Fibroblast of skin of back (primary cell): ENCODE data around the gene KRT38. TPM values are rescaled to one million over a fixed set of nuclear protein-coding genes. Genes with fewer than 3 reads are reported as not detected.

Source experiments
- DNase-seq: peaks from one replicate; pipeline ENCODE4 v3.0.0-alpha.2; 2013
- polyA plus RNA-seq, 2 experiments: library from polyadenylated mRNA; unstranded; fragments of 120-200 nt; gene quantifications; one replicate each; pipeline ENCODE4 v1.2.1, GENCODE V29; 2013; ENCODE audit not compliant: insufficient read length in 2 of 2

The KRT38 gene
- not detected for polyA plus RNA-seq (2013, experiment 1 of 2; ENCODE audit: insufficient read length)
- not detected for polyA plus RNA-seq (2013, experiment 2 of 2; ENCODE audit: insufficient read length)

DNA sequence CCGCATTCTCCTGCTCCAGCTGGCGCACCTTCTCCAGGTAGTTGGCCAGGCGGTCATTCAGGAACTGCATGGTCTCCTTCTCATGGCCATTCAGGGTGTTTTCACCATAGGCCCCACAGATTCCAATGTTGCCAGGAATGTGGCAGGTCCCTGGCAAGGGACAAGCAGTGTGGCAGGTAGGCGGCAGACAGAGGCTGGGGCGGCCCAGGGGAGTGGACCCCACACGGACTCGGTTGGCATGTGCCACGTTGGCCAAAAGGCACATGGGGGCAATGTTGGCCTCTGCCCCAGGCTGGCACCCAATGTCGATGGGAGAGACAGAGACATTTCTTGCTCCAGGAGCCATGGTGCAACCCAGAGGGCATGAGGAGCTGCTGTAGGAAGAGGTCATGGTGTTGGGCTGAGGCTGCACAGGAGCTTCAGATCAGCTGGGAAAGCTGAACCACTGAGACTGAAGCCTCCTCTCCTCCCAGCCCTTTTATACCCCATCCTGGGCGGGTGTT lies at the start of gene KRT38:
Gene KRT38, minus strand, starts transcription at position 453 of the 503 bp plus-strand sequence. Its CDS starts 62 bp downstream, at position 391.
- no peak for DNase-seq

DNA sequence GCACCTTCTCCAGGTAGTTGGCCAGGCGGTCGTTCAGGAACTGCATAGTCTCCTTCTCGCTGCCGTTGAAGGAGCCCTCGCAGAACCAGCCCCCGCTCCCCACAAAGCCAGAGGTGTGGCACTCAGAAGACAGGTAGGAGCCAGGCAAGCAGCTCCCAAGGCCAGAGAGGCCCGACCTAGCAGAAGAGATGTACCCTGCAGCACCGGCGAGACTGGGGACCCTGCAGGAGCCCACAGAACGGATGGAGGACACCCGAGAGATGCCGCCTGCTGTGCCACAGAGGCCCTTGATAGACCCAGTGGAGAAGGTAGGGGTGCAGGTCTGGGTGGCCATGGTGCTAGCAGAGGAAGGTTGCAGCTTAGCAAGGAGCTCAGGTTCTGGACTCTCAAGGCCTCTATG lies 48.7 kb upstream of the KRT38 start, which contains the start of gene KRT36:
Gene KRT36, minus strand, starts transcription at position 380 of the 400 bp plus-strand sequence. Its CDS starts 46 bp downstream, at position 334.
- no peak for DNase-seq

DNA sequence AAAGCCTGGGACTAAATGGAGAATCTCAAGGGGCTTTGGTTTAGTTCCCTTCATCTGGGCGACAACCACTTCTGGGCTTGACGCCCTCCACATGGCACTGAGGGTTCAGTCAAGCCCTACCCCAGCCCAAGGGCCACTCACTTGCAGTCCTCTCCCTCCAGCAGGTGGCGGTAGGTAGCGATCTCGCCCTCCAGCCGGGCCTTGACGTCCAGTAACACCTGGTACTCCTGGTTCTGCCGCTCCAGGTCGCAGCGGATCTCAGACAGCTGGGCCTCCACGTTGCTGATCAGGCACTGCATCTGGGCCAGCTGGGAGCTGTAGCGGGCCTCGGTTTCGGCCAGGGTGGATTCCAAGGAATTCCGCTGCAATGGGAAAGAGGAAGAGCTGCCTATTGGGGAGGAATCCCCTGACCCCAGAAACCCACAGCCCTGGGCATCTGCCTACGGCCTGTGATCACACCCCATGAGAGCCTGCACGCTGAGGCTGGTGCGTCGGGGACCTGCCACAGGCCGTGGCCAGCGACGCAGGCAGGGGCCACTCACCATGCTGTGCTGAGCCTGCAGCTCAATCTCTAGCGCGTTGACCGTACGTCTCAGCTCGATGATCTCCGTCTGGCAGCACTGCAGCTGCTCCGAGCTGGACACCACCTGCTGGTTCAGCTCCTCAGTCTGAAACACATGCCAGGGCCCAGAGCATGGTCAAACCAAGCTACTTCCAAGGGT lies 46.2 kb upstream of the KRT38 start:
- no peak for DNase-seq

DNA sequence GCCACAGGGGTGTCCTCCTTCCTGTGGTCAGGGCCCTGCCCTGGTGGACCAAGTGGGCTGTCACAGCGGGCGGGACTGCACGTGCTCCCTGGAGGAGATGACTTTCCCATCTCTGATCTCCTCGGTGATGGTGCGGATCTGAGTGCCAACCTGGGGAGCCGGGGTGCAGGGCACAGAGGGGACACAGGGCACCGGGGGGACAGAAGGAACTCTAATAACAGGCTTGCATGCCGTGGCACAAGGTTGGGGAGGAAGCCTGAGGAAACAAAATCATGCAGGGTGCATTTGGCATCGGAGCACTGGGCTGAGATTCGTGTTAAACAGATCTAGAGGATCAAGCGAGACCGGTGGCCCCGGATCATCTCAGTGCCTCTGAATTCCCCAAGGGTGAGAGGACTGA lies 45.5 kb upstream of the KRT38 start:
- no peak for DNase-seq

DNA sequence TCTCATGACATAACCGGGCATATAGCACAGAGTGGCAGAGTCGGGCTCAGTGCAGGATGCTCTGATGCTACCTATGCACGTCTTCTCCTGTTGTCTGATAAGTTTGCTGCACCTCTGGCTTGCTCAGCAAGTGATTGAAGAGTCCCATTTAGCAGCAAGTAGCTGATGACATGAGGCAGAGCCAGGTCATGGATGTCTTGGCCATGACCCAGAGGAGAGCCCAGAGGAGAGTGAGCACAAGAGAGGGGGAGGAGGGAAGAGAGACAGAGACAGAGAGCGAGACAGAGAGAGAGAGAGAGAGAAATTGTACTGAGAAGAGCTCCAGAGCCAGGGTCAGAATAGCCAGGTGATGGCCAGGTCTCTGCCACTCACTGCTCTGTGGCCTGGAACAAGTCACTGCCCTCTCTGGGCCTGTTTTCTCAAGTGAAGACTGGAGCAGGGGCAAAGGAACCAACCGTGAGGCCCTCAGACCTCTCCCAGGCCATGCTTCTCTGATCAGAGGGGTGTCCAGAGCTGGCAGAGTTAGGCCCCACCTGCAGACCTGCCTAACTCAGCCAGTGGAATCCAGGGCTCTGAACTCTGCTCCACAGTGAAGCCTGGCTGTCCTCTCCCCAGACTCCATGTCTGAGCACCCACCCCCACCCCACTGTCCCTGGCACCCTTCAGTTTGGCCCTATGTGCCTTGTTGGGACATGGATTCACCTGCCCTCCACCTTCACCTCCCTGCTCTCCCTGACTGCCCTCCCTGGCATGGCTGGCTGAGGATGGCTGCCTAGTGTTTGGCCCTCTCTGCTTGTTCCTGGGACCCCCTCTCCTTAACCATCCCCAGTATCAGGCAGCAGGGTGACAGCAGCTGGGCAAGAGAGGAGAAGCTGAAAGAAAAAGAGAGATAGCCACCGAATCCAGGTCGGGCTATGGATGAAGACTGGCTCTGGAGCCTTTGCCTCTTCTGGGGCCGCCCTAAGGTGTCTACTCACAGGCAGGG lies 44.4 kb upstream of the KRT38 start:
- no peak for DNase-seq

DNA sequence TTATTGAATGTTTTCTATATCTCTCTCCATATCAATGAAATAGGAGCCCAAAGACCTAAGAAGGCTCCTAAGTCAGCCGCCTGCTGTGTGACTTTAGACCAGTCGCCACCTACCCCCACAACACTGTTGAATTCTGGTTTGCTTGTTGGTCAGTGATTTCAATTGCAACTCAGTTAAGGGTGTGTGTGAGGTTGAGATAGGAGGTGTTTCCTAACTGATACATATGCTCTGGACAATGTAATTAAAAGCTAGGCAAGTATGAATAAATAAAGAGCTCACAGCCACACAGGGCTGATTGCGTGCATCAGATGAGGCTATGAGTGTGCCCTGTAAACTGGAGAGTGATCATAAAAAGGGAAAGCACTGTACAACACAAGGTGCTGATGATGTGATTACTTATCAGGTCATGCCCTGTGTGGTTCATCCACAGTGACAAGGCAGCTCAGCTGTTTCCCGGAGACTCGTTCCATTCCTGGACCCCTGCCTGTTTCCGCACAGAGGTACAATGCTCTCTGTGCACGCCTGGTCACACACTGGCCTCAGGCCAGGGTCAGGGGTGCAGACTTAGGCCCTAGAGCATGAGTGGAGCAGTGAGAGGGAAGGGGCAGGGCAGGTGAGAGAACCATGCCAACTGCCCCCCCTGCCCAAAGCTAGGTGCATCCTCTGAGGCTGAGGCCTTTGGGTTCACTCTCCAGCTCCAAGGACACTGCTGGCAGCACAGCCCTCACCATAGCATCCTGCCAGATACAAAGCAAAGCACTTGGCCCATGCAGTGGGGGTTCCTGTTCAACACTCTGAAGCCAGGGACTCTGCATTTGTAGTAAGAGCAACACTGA lies 43.4 kb upstream of the KRT38 start:
- no peak for DNase-seq

DNA sequence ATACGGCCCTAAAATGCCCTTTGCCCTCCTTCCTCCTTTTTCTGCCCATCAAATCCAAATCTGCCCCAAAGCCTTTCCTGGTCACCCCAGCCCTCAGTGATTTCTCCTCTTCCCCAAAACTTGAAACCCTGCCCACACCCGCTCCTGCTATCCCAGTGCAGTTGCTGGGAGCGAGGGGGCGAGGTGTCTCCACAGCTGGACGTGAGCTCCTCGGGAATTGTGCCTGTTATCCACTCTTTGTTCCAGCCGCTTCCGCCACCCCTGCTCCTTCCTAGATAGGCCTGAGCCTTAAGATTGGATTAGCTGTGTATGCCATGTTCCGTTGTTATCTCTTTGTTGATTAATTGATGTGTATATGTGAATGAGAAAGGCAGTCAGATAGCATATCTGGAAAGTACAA lies 42.7 kb upstream of the KRT38 start:
- no peak for DNase-seq

DNA sequence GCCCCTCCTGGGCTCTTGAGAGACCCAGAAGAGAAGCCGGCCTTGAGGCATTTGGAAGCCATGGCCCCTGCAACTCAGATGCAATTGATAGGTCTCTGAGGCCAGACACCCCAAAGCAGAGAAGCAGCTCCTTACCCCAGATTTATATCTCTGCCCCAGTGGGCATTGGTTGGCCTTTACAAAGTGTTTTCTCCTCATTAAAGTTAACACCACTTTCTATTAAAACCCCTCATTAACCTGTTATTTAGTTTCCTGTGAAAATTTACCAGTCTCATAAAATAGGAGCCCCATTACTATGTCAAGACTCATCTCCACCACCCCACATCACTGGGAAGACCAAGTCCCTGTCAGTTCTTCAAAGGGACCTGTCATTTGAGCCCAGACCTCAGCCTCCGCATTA lies 40.3 kb upstream of the KRT38 start, which contains the start of gene KRT35:
Gene KRT35, minus strand, starts transcription at position 116 of the 400 bp plus-strand sequence. Its CDS starts 54 bp downstream, at position 62.
- DNase-seq, result no peak

DNA sequence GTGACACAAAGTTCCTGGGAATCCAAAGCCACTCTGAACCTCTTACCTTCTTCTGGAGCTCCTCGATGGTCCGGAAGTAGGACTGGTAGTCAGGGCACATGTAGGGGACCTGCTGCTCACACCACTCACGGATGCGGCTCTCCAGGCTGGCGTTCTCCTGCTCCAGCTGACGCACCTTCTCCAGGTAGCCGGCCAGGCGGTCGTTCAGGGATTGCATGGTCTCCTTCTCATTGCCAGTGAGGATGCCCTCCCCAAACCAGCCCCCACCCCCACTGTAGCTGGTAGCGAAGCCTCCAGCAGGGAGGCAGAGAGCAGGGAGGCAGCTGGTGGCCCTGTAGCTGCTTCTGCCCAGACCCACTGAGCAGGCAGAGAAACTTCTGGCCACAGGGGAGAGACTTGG lies 39.8 kb upstream of the KRT38 start:
- DNase-seq, result no peak

DNA sequence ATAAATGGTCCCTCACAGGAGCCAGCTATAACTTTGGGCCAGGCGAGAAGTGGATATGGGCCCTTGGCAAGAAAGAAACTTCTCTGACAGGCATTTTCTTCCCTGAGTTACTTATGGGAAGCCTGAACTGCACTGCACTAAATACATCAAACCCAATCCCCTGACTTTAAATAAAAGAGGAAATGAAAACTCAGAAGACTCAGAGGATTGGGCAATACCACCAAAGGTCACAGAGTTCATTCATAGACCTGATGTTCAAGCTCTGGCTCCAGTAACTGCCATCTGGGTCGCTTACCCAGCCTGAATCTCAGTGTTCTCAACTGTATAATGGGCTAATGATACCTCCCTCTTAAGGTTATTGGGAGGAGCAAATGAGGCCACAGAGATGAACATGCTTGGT lies 39.4 kb upstream of the KRT38 start:
- DNase-seq, result no peak

DNA sequence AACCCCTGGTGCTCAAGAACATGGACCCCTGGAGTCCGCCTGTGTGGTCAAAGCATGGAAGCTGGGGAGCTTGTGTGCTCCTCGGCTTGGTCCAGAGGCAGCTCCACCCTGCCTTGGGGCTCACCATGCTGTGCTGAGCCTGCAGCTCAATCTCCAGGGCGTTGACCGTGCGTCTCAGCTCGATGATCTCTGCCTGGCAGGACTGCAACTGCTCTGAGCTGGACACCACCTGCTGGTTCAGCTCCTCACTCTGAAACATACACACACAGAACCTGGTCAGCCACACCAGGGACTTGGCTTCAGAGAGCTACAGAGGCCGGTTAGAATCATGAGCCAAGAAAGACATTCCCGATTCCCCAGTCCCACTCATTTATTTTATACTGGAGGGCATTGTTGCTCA lies 37.5 kb upstream of the KRT38 start:
- no peak for DNase-seq

DNA sequence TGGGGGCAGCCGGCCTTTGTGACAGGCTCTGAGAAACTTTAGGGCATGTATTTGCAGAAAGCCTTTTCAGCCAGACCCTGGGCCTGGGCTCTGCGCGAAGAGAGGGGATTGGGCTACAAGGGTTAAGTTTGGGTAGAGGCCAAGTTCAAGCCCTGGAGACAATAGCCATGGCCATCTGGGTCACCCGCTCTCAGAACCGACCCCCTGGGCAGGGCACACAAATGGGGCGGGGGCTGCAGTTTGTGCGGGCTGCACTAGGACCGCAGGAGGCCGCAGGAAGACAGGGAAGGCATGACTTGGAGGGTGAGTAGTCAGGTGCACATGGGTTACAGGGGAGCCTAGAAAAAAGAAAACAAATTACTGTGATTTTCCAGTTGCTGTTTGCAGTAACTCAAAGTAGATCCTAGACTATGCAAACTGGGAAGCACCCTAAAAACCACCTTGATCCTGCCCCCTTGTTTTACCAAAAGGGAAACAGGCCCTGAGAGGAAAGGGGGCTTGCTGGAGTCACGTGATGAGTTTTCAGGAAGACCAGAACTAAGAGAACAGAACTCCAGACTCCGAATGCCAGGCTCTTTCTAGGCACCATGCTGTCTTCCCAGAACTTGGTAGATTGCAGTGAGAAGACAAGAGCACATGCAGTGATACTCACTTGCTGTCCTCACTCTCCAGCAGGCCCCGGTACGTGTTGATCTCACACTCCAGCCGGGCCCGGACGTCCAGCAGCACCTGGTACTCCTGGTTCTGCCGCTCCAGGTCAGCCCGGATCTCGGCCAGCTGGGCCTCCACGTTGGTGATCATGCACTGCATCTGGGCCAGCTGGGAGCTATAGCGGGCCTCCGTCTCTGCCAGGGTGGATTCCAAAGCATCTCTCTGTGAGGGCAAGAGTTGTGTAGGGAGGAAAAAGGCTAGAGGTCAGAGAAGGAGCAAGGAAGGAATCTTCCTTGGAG lies 36.4 kb upstream of the KRT38 start:
- no peak for DNase-seq

DNA sequence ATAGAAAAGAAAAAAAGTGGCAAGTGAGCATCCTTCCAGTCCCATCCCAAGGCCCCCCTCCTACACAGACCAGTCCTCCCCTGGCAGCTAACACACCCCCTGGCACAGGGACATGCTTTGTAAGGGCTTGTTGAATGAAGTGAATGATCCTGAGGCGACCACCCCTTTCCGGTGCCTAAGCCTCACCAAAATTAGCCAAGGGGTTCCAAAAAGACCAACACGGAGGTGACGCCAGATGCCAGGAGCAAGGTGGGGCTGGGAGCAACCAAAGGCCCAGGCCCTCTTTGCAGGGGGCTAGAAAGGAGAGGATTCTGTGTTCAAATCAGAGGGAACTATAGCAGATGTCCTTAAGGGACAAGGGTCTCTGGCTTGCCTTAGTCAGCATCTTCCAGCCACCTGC lies 34.6 kb upstream of the KRT38 start:
- DNase-seq, result no peak

DNA sequence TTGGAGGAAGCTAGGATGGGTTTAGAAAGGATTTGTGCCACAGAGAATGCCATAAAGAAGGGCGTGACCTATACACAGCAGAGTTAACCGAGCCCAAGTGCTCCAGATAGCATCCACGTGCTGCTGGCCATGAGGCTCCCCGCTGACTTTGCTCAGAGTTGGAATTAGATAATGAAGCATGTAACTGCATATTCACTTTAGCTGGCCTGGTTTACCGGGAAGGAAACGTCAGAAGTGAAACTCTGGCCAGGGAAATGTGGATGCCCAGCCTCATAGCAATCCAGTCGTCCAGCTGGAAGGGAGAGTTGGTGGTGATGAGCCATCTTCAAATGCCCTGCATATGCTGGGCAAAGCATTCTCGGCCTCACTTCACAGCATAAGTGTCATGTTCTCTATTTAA lies 34.1 kb upstream of the KRT38 start:
- no peak for DNase-seq

DNA sequence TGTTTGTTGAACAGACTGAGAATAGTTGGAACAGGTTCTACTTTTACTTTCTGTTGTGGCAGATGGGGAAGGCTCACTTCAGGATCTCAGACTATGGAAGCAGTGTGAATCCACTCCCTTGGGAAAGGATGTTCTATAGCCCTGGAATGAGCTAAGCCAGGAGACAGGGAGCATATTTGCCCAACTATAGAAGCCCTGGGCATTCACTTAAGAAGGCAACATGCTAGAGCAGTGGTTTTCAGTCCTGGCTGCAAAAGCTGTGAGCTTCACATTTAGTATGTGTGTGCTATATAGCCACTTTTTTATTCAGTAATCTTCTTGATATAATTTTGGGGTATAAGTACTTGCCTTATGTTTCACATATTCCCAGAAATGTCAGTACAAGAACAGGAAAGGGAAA lies 27.6 kb upstream of the KRT38 start:
- no peak for DNase-seq

DNA sequence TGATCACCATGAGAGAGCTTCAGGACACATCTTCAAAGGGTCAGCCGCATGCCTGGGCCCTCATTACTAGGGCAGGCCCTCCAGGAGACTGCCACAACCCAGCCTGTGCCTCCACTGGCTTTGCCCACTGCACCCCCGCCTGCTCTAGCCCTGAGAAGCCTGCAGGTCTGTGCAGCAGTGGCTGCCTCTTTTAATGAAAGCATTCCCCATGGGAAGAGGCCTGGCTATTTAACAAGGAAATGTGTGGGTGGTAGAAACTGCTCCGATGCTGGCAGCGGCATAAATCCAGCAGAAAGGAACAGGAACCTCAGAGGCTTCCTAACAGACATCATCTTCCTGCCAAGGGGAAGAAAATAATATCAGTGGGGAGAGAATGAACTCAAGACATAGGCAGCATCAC lies 26.8 kb upstream of the KRT38 start:
- no peak for DNase-seq

DNA sequence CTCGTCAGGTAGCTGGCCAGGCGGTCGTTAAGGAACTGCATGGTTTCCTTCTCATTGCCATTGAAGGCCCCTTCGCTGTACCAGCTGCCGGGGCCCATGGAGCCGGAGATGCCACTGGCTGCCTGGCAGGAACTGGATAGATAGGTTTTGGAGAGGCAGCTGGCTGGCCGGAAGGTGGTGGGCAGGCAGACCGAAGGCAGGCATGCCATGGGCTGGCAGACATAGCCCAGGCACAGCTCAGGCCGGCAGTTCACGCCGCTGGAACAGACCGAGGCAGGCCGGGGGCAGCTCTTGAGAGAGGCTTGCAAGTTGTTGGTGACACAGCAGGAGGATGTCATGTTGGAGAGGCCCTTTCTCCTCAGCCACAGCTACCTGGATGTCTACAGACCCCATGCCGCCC lies 26.2 kb upstream of the KRT38 start, which contains the start of gene KRT32:
Gene KRT32, minus strand, starts transcription at position 399 of the 400 bp plus-strand sequence. Its CDS starts 61 bp downstream, at position 338.
- no peak for DNase-seq

DNA sequence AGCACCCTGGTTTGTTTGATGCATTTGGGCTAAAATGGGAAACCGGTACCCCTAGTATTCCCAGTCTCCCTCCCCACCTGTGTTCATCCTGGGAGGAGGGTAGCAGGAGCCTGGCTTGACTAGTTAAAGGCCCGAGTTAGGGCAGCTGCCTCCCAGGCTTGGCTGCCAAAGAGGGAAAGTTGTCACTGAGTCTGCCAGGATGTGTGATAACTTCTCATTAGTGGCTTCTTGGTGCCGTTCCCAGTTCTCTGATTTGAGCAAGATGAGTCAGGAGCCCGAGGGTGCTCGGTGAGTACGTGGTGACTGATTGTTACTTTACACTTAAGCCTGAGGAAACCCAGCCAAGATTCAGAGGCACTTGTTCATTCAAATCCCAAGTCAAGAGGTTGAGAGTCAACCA lies 23.9 kb upstream of the KRT38 start:
- DNase-seq, result peak; percentile 94

DNA sequence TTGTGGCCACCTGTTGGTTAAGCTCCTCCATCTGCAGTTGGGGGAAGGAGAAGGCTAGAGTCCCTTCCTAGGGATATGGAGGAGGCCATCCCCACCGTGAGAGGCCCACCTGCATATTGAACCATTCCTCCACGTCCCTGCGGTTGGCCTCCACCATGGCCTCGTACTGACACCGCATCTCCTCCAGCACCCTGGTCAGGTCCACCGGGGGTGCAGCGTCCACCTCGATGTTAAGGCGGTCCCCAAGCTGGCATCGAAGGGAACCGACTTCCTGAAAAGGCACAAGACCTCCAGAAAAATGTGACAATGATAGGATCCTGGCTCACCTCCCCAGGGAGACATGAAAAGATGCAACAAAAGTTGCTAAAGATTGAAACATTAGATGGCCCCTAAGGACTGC lies 23.4 kb upstream of the KRT38 start:
- DNase-seq, result no peak

DNA sequence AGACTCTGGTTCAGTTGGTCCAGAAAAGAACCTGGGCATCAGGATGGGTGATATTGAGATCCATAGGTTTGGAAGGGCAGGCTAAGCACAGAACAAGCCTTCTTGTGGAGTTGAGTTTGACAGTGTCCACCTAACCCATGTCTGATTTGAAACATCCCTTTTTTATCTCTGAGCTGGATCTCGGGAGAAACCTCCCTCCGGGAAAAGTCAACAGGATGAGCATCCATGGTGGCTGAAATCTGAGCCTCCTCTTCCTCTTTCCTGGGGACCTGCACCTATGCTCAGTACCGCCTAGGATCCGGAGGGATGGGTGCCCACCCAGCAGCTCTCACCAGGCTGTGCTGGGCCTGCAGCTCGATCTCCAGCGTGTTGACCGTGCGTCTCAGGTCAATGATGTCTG lies 23.0 kb upstream of the KRT38 start:
- no peak for DNase-seq

DNA sequence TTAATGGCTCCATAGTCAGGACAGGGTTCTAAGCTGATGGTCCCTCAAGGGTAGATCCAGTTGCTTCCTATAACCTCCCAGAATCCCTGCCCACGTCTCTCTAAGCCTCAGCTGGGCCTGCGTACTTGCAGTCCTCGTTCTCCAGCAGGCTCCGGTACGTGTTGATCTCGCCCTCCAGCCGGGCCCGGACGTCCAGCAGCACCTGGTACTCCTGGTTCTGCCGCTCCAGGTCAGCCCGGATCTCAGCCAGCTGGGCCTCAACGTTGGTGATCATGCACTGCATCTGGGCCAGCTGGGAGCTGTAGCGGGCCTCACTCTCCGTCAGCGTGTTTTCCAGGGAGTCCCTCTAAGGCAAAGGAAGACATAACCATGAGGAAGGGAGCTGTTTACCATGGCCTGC lies 21.9 kb upstream of the KRT38 start:
- DNase-seq, result no peak
